Measurements from ENCODE around the gene UMODL1.

UMODL1 gene

GRCh38 chr21:42079008-42079938, 8.2 kb downstream of the UMODL1 start:
- H3K4me3 Mint-ChIP-seq: no peak overlapping the region

GRCh38 chr21:42079939-42080787, 9.0 kb downstream of the UMODL1 start:
- H3K9me3 Mint-ChIP-seq: no peaks in the 10 kb centered on the region
- H3K4me1 Mint-ChIP-seq: no peaks in the 10 kb centered on the region
- no peak overlapping the region for H3K27ac Mint-ChIP-seq
- no peaks in the 10 kb centered on the region for H3K36me3 Mint-ChIP-seq
- no peaks in the 10 kb centered on the region for H3K27me3 Mint-ChIP-seq
- no peak overlapping the region for H3K4me3 Mint-ChIP-seq

More at GRCh38 chr21:42079008-42079938, 8.2 kb downstream of the UMODL1 start:
- H3K9me3 Mint-ChIP-seq: no peaks in the 10 kb centered on the region
- H3K36me3 Mint-ChIP-seq: no peaks in the 10 kb centered on the region
- H3K27ac Mint-ChIP-seq: no peak overlapping the region
- no peaks in the 10 kb centered on the region for H3K27me3 Mint-ChIP-seq
- H3K4me1 Mint-ChIP-seq: no peaks in the 10 kb centered on the region

- no peak overlapping the region for H3K4me3 Mint-ChIP-seq
- H3K9me3 Mint-ChIP-seq: no peaks in the 10 kb centered on the region
- no peaks in the 10 kb centered on the region for H3K27me3 Mint-ChIP-seq
- H3K4me1 Mint-ChIP-seq: no peaks in the 10 kb centered on the region
- H3K27ac Mint-ChIP-seq: no peak overlapping the region
- H3K36me3 Mint-ChIP-seq: no peaks in the 10 kb centered on the region
Observed at GRCh38 chr21:42080788-42081083, 9.6 kb downstream of the UMODL1 start.

- Mint-ChIP-seq H3K4me3 (no peak overlapping the region), H3K27ac (no peak overlapping the region), H3K9me3 (no peaks in the 10 kb centered on the region), H3K36me3 (no peaks in the 10 kb centered on the region), H3K4me1 (no peaks in the 10 kb centered on the region), H3K27me3 (no peaks in the 10 kb centered on the region)
Observed at GRCh38 chr21:42081138-42081537, 10.0 kb downstream of the UMODL1 start.

- Mint-ChIP-seq H3K9me3 (no peaks in the 10 kb centered on the region), H3K36me3 (no peaks in the 10 kb centered on the region), H3K4me3 (no peak overlapping the region), H3K27me3 (no peaks in the 10 kb centered on the region), H3K27ac (no peak overlapping the region), H3K4me1 (no peaks in the 10 kb centered on the region)
Observed at GRCh38 chr21:42081931-42082381, 10.8 kb downstream of the UMODL1 start.

- Mint-ChIP-seq H3K36me3 (no peaks in the 10 kb centered on the region), H3K9me3 (no peaks in the 10 kb centered on the region), H3K27ac (peak overlapping the region; percentile 14), H3K27me3 (no peaks in the 10 kb centered on the region), H3K4me3 (no peak overlapping the region), H3K4me1 (no peaks in the 10 kb centered on the region)
Observed at GRCh38 chr21:42082501-42083360, 11.6 kb downstream of the UMODL1 start.

- Mint-ChIP-seq H3K4me3 (no peak overlapping the region), H3K27me3 (no peaks in the 10 kb centered on the region), H3K9me3 (no peaks in the 10 kb centered on the region), H3K4me1 (no peaks in the 10 kb centered on the region), H3K36me3 (no peaks in the 10 kb centered on the region), H3K27ac (peak overlapping the region; percentile 14)
Observed at GRCh38 chr21:42083361-42083690, 12.2 kb downstream of the UMODL1 start.

GRCh38 chr21:42084079-42084478, 13.0 kb downstream of the UMODL1 start:
- H3K4me3 Mint-ChIP-seq: no peak overlapping the region

GRCh38 chr21:42085246-42086077, 14.3 kb downstream of the UMODL1 start:
- no peaks in the 10 kb centered on the region for H3K9me3 Mint-ChIP-seq
- no peaks in the 10 kb centered on the region for H3K36me3 Mint-ChIP-seq
- H3K27ac Mint-ChIP-seq: no peak overlapping the region
- H3K4me1 Mint-ChIP-seq: peaks cover 15% of the 10 kb centered on the region
- H3K4me3 Mint-ChIP-seq: no peak overlapping the region
- no peaks in the 10 kb centered on the region for H3K27me3 Mint-ChIP-seq

More at GRCh38 chr21:42084079-42084478, 13.0 kb downstream of the UMODL1 start:
- H3K27me3 Mint-ChIP-seq: no peaks in the 10 kb centered on the region
- H3K9me3 Mint-ChIP-seq: no peaks in the 10 kb centered on the region
- peaks cover 6% of the 10 kb centered on the region for H3K4me1 Mint-ChIP-seq
- H3K36me3 Mint-ChIP-seq: no peaks in the 10 kb centered on the region
- H3K27ac Mint-ChIP-seq: no peak overlapping the region

- H3K9me3 Mint-ChIP-seq: no peaks in the 10 kb centered on the region
- H3K36me3 Mint-ChIP-seq: no peaks in the 10 kb centered on the region
- no peak overlapping the region for H3K27ac Mint-ChIP-seq
- no peak overlapping the region for H3K4me3 Mint-ChIP-seq
- peaks cover 15% of the 10 kb centered on the region for H3K4me1 Mint-ChIP-seq
- H3K27me3 Mint-ChIP-seq: no peaks in the 10 kb centered on the region
Observed at GRCh38 chr21:42086969-42087368, 15.9 kb downstream of the UMODL1 start.

GRCh38 chr21:42088148-42088547, 17.0 kb downstream of the UMODL1 start:
- Mint-ChIP-seq H3K9me3 (no peaks in the 10 kb centered on the region), H3K27ac (no peak overlapping the region), H3K36me3 (no peaks in the 10 kb centered on the region), H3K4me3 (no peak overlapping the region), H3K4me1 (peaks cover 15% of the 10 kb centered on the region), H3K27me3 (no peaks in the 10 kb centered on the region)

GRCh38 chr21:42088658-42089057, 17.5 kb downstream of the UMODL1 start:
- no peak overlapping the region for H3K4me3 Mint-ChIP-seq

GRCh38 chr21:42089093-42089631, 18.0 kb downstream of the UMODL1 start:
- Mint-ChIP-seq H3K4me1 (peaks cover 15% of the 10 kb centered on the region), H3K27me3 (no peaks in the 10 kb centered on the region), H3K36me3 (no peaks in the 10 kb centered on the region), H3K27ac (no peak overlapping the region), H3K4me3 (peak overlapping the region; percentile 11), H3K9me3 (no peaks in the 10 kb centered on the region)

More at GRCh38 chr21:42088658-42089057, 17.5 kb downstream of the UMODL1 start:
- Mint-ChIP-seq H3K27me3 (no peaks in the 10 kb centered on the region), H3K27ac (no peak overlapping the region), H3K4me1 (peaks cover 15% of the 10 kb centered on the region), H3K36me3 (no peaks in the 10 kb centered on the region), H3K9me3 (no peaks in the 10 kb centered on the region)

GRCh38 chr21:42089665-42090310, 18.7 kb downstream of the UMODL1 start:
- H3K27me3 Mint-ChIP-seq: no peaks in the 10 kb centered on the region
- H3K4me3 Mint-ChIP-seq: peak overlapping the region; percentile 11
- H3K4me1 Mint-ChIP-seq: peaks cover 15% of the 10 kb centered on the region
- H3K9me3 Mint-ChIP-seq: no peaks in the 10 kb centered on the region
- H3K27ac Mint-ChIP-seq: no peak overlapping the region
- H3K36me3 Mint-ChIP-seq: no peaks in the 10 kb centered on the region

Measured in activated naive CD4-positive, alpha-beta T cell treated with anti-CD3 and anti-CD28 coated beads, Interleukin-2, amount 50 U/mL, for 24 hours (primary cell).